ENCODE data around the gene WDR83.
A peak's percentile ranks its signal among the peaks of the same experiment; 100 is the strongest.
"Not testable (repeated sequence)": the region's sequence is repeated elsewhere in the genome, so short reads cannot be mapped to it uniquely, and the experiment has no call there.

The WDR83 gene

GRCh38 chr19:12666265-12667048 lies at the start of gene WDR83, which contains the start of gene MAN2B1:
TSS of gene WDR83 (plus strand) at chr19:12666807. CDS start at chr19:12669791, 2,984 bp downstream.
TSS of gene MAN2B1 (minus strand) at chr19:12666742. CDS start at chr19:12666701, 41 bp downstream.
- DNase-seq (ENCODE audit: low read depth), result peak; percentile 71

DNA sequence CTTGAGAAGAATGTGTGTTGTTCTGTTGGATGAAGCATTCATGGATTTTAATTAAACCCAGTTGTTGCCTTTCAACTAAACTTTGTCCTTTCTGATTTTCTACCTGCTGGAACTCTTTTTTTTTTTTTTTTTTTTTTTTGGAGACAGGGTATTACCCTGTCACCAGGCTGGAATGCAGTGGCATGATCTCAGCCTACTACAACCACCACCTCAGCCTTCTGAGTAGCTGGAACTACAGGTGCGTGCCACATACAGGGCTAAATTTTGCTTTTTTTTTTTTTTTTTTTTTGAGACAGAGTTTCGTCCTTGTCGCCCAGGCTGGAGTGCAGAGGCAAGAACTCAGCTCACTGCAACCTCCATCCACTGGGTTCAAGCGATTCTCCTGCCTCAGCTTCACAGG lies 49.0 kb upstream of the WDR83 start:
- DNase-seq (ENCODE audit: low read depth), result no peak

DNA sequence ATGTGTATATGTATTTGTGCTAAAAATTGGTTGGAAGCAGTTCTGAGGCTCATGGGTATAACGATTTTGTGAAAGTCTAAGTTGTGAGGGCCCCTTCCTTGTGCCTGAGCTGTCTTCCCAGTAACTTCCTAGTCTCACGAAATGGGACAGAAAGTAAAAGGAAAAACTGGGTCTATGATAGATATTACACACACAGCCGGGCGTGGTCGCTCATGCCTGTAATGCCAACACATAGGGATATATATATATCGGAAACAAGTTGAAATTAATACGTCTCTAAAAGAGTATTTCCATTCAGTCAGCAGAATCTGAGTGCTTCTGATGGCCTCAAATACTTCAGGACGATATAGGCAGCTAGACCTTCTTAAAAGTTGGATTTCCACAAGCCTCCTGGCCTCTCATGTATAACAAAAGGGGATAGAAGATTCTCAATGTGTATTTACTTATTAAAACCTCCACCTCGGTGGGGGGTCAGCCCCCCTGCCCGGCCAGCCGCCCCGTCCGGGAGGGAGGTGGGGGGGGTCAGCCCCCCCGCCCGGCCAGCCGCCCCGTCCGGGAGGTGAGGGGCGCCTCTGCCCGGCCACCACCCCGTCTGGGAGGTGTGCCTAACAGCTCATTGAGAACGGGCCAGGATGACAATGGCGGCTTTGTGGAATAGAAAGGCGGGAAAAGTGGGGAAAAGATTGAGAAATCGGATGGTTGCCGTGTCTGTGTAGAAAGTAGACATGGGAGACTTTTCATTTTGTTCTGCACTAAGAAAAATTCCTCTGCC lies 45.2 kb upstream of the WDR83 start:
- DNase-seq (ENCODE audit: low read depth), result not testable (repeated sequence)

- DNase-seq (ENCODE audit: low read depth), result no peak
These were observed 43.1 kb upstream of the WDR83 start for GRCh38 chr19:12623361-12624031.

GRCh38 chr19:12626958-12627357 lies 39.6 kb upstream of the WDR83 start:
- no peak for DNase-seq (ENCODE audit: low read depth)

DNA sequence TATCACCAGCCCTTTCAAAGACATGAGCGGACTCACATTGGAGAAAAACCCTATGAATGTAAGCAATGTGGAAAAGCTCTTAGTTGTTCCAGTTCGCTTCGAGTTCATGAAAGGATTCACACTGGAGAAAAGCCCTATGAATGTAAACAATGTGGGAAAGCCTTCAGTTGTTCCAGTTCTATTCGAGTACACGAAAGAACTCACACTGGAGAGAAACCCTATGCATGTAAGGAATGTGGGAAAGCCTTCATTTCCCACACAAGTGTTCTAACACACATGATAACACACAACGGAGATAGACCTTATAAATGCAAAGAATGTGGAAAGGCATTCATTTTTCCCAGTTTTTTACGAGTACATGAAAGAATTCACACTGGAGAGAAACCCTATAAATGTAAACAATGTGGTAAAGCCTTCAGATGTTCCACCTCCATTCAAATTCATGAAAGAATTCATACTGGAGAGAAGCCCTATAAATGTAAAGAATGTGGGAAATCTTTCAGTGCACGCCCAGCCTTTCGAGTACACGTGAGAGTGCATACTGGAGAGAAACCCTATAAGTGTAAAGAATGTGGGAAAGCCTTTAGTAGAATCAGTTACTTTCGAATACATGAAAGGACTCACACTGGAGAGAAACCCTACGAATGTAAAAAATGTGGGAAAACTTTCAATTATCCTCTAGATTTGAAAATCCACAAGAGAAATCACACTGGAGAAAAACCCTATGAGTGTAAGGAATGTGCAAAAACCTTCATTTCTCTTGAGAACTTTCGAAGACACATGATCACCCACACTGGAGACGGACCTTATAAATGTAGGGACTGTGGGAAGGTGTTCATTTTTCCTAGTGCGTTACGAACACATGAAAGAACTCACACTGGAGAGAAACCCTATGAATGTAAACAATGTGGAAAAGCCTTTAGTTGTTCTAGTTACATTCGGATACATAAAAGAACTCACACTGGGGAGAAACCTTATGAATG lies 38.3 kb upstream of the WDR83 start:
- DNase-seq (ENCODE audit: low read depth), result no peak

DNA sequence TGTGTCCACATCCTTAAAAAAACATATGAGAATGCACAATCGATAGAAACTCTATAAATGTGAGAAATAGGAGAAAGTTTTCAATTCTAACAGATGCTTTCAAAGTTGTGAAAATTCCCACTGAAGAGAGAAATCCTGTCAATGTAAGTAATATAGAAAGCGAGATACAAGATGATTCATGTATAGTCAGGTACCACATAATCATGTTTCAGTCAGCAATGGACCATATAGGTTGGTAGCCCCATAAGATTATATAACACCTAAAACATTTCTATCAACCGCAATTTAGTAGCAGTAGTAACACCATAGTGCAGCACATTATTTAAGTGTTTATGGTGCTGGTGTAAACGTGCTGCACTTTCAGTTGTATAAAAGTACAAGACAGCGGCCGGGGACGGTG lies 37.4 kb upstream of the WDR83 start:
- DNase-seq (ENCODE audit: low read depth), result no peak

DNA sequence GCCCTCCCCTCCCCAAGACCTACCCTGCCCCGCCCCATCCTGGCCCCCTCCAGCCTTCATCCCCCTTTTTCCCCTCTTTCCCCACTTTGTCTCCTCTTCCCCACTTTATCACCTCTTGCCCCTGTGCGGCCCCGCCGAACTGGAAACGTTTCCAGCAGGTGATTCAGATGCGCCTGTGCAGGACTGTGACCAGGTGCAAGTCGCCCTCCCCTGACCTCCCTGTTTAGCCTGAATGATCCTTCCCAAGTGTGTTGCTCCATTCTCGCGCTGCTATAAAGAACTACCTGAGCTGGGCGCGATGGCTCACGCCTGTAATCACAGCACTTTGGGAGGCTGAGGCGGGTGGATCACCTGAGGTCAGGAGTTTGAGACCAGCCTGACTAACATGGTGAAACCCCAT lies 30.0 kb upstream of the WDR83 start:
- no peak for DNase-seq (ENCODE audit: low read depth)

- no peak for DNase-seq (ENCODE audit: low read depth)
These were observed 27.9 kb upstream of the WDR83 start for GRCh38 chr19:12638611-12639182.

- DNase-seq (ENCODE audit: low read depth), result peak; percentile 68
These were observed 26.6 kb upstream of the WDR83 start for GRCh38 chr19:12639901-12640613.

- DNase-seq (ENCODE audit: low read depth), result no peak
These were observed 25.2 kb upstream of the WDR83 start for GRCh38 chr19:12641456-12641855.

- DNase-seq (ENCODE audit: low read depth), result no peak
These were observed 24.1 kb upstream of the WDR83 start for GRCh38 chr19:12642506-12642905.

- DNase-seq (ENCODE audit: low read depth), result not testable (repeated sequence)
These were observed 22.9 kb upstream of the WDR83 start for GRCh38 chr19:12643716-12644115.

- DNase-seq (ENCODE audit: low read depth), result no peak
These were observed 20.1 kb upstream of the WDR83 start for GRCh38 chr19:12646551-12646950.

- no peak for DNase-seq (ENCODE audit: low read depth)
These were observed 19.6 kb upstream of the WDR83 start for GRCh38 chr19:12647047-12647446.

DNA sequence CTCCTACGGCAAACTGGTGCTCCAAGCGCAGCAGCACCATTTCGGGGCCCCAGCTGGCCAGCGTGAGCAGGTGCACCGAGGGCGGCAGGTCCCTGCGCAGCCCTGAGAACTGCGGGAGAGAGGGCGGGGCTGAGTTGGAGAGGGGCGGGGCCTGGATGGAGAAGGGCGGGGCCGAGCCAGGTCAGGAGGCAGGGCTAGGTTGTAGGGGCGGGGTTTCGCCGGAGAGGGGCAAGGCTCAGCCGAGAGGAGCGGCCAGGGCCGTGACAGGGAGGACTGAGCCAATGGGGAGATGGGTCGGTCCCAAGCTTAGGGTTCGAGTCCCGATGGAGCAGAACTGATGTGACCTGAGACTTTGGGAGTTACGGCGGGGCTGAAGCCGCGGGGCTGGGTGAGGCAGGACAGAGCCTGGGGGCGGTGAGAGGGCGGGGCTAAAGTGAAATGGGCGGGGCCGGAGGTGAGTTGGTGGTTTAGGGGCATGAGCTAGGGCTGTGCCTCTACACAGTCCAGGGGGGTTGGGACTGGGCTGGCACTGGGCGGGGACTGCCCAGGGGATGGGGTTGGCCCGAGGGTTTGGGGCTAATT lies 19.0 kb upstream of the WDR83 start:
- DNase-seq (ENCODE audit: low read depth), result no peak

GRCh38 chr19:12648088-12648487 lies 18.5 kb upstream of the WDR83 start:
- DNase-seq (ENCODE audit: low read depth), result no peak

DNA sequence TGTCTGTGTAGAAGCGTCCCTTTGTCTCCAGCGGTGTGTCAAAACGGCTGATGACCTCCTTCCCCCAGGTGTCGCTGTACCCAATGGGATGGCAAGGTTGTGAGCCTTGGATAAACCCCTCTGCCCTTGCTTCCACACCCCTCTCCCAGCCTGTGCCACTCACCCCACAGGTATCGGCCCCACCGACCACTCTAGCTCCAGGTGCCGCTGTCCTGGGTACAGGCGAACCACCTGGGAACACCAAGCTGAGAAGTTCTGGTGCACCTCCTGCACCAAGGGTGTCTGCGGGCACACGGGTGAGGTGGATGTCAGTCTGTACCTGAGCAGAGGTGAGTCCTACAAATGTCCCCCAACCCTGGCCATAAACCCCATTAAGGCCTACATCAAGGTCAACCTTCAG lies 16.7 kb upstream of the WDR83 start:
- no peak for DNase-seq (ENCODE audit: low read depth)

DNA sequence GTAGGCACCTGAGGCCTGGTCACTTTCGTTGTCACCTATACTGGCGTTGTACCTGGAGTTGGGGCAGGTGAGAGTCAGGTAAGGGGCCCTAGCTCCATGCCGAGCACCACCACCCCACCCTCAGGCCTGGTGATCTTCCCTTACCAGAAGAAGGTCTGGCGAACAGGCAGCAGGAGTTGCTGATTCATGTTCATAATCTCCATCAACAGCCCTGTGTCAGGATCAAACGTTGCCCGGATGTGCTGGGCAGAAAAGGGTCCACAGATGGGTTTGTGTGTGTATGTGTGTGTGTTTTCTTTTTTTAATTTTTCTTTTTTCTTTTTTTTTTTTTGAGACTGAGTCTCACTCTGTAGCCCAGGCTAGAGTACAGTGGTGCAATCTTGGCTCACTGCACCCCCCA lies 14.4 kb upstream of the WDR83 start:
- no peak for DNase-seq (ENCODE audit: low read depth)

DNA sequence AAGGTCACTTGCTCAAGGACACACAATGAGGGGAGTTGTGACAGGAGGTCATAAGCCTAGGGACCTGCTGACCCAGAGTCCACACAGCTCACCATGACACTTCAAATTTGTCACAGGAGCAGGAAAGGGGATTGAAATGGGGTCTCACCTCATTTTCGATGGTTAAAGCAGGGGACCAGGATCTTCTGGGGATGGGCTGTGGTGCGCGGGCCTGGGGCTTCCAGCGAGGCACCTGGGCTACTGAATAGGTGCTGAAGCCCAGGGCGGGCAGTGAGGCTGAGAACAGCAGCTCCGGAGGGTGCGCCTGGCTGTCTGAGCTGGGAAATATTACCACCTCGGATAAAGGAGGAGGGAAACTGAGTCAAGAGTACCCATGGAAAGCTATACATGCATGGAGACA lies 11.1 kb upstream of the WDR83 start:
- DNase-seq (ENCODE audit: low read depth), result no peak
